ENCODE results near the gene CPOX. TPM values are rescaled to one million over a fixed set of nuclear protein-coding genes. Genes with fewer than 3 reads are reported as not detected.

CPOX gene
- total and polyA plus RNA-seq, 10 of the 15 experiments (the other 5 are each of a cell fraction or from before 2014, with no cell fraction given): 40.7 to 72.6 (median 64.5) TPM

GRCh38 chr3:98553753-98554152, 39.7 kb downstream of the CPOX start (continued):
- 0 out of 2 replicates have a peak, but pooled peaks have one; percentile 14 for TF ChIP-seq MLLT1 (IDR thresholded peaks at IDR 0.05)
- 0 out of 2 replicates have a peak, but pooled peaks have one; percentile 56 for TF ChIP-seq IKZF1 (conservative IDR thresholded peaks at IDR 0.05)
- TF ChIP-seq CHD2 (IDR thresholded peaks at IDR 0.05; ENCODE audit: borderline replicate concordance, low read depth, low read length): no peak
- TF ChIP-seq CHD1 (IDR thresholded peaks at IDR 0.05; ENCODE audit: low read depth, low read length): 0 out of 2 replicates have a peak, but pooled peaks have one; percentile 3
- TF ChIP-seq PAX8 (IDR thresholded peaks at IDR 0.05): 0 out of 2 replicates have a peak, but pooled peaks have one; percentile 19
- TF ChIP-seq ETV6 (conservative IDR thresholded peaks at IDR 0.05 in 1 of 2, IDR thresholded peaks at IDR 0.05 in 1 of 2; ENCODE audit: borderline replicate concordance in 1 of 2, low read depth in 1 of 2): peak in 1 of 2 experiments; percentile 63; a peak in 2 of 4 replicates
- peak; percentile 15; the same call in 1 of the 2 replicates for TF ChIP-seq ZBED1 (IDR thresholded peaks at IDR 0.05; ENCODE audit: borderline replicate concordance)
- TF ChIP-seq RUNX3 (IDR thresholded peaks at IDR 0.05; ENCODE audit: low read length): peak; percentile 2; the same call in 1 of the 2 replicates
- TF ChIP-seq RELA (IDR thresholded peaks at IDR 0.05; ENCODE audit: borderline replicate concordance, partially characterized antibody): no peak
- TF ChIP-seq, protein P1, sequence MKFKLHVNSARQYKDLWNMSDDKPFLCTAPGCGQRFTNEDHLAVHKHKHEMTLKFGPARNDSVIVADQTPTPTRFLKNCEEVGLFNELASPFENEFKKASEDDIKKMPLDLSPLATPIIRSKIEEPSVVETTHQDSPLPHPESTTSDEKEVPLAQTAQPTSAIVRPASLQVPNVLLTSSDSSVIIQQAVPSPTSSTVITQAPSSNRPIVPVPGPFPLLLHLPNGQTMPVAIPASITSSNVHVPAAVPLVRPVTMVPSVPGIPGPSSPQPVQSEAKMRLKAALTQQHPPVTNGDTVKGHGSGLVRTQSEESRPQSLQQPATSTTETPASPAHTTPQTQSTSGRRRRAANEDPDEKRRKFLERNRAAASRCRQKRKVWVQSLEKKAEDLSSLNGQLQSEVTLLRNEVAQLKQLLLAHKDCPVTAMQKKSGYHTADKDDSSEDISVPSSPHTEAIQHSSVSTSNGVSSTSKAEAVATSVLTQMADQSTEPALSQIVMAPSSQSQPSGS (IDR thresholded peaks at IDR 0.05; ENCODE audit: low read length): peak; percentile 49
- peak; percentile 19; the same call in 1 of the 2 replicates for TF ChIP-seq CREM (IDR thresholded peaks at IDR 0.05; ENCODE audit: low read depth)
- TF ChIP-seq BCL11A (IDR thresholded peaks at IDR 0.05; ENCODE audit: low read depth, low read length): no peak
- TF ChIP-seq, protein P2, sequence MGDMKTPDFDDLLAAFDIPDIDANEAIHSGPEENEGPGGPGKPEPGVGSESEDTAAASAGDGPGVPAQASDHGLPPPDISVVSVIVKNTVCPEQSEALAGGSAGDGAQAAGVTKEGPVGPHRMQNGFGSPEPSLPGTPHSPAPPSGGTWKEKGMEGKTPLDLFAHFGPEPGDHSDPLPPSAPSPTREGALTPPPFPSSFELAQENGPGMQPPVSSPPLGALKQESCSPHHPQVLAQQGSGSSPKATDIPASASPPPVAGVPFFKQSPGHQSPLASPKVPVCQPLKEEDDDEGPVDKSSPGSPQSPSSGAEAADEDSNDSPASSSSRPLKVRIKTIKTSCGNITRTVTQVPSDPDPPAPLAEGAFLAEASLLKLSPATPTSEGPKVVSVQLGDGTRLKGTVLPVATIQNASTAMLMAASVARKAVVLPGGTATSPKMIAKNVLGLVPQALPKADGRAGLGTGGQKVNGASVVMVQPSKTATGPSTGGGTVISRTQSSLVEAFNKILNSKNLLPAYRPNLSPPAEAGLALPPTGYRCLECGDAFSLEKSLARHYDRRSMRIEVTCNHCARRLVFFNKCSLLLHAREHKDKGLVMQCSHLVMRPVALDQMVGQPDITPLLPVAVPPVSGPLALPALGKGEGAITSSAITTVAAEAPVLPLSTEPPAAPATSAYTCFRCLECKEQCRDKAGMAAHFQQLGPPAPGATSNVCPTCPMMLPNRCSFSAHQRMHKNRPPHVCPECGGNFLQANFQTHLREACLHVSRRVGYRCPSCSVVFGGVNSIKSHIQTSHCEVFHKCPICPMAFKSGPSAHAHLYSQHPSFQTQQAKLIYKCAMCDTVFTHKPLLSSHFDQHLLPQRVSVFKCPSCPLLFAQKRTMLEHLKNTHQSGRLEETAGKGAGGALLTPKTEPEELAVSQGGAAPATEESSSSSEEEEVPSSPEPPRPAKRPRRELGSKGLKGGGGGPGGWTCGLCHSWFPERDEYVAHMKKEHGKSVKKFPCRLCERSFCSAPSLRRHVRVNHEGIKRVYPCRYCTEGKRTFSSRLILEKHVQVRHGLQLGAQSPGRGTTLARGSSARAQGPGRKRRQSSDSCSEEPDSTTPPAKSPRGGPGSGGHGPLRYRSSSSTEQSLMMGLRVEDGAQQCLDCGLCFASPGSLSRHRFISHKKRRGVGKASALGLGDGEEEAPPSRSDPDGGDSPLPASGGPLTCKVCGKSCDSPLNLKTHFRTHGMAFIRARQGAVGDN (IDR thresholded peaks at IDR 0.05): 0 out of 2 replicates have a peak, but pooled peaks have one; percentile 16

All from GM12878 (cell line).